Endometrial microvascular endothelial cells (primary cell): ENCODE data around the gene RADIL. TPM values are rescaled to one million over a fixed set of nuclear protein-coding genes. Genes with fewer than 3 reads are reported as not detected.
"Not testable (repeated sequence)": the region's sequence is repeated elsewhere in the genome, so short reads cannot be mapped to it uniquely, and the experiment has no call there.

Experiments
- in situ Hi-C: cut with HindIII; loops from 2 replicates; pipeline ENCODE4 v1.10.0; 2017; ENCODE audit warnings: low sequenced_read_pairs, low pct_unique_long_range_greater_than_20kb; ENCODE audit errors: inconsistent ontology term
- total RNA-seq: library from RNA; depleted of rRNA; stranded (reverse); fragments of >200 nt; gene quantifications from one replicate; pipeline ENCODE4 v1.2.3, GENCODE V29; 2015; ENCODE audit errors: inconsistent ontology term

RADIL gene
- total RNA-seq, 1 donor from 2014 or later, result not detected

DNA sequence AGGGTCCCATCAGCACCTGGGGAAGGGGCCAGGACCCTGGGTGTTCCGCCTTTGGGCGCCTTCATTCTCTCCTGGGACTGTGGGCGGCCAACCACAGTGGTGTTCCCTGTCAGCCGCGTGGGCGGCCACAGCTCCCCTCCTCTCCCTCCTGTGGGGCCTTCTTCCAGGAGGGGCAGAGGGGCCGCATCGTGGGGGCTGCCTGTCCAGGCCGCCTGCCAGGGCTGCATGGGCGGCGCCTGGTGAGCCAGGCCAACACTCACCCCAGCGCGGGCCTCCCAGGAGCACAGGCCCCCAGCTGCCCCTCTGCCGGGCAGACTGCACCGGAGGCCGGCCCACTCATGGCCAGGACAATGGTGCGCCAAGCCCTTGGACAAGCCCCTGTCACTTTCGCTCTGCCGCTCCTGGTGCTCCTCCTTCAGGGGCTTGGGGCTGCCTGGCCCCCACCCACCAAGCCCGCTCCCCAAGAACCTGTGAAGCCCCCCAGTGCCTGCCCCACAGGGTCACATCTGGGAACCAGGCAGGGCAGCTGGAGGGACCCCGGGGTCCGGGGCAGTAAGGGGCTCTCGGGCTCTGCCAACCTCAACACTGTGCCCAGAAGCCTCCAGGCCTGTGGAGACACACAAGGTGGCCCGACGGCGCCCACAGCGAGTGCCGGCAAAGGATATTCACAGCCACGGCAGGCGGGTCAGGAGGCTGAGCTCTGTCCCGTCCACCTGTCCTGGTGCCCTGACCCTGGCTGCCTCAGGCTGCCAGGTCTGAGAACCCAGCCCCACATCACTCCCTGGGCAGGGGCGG lies 65.3 kb downstream of the RADIL start:
- in situ Hi-C loops, result no loop called here

DNA sequence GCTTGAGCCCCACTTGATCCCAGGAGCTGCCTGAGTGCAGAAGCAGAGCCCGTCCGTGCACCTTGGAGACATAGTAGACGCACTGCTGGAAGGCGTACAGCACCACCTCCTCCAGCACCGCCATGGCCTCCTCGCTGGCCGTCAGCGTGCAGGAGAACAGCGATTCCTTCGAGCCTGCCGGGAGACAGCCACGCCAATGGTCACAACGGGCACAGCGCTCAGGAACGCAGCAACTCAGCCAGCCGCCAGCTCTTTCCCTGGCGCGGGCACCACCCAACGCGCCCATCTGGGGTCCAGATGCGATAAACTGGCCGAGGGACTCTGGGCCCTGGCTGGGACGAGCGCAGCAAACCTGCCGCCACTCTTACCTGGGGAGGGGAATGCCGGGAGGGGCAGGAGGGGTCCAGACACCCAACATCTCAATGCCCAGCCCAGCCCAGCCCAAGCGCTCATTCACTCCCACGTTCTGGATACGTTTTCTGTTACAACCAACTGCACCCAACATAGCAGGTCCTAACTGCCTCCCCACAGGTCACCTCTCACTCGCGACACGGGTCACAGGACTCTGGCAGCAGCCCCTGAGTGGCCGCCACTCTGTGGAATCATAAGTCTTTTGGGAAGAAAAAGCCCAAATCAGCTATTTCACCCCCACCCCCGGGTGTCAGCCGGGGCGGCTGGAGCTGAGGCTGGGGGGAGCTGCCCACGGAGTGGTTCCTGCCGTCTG lies 66.2 kb downstream of the RADIL start:
- in situ Hi-C loops, result no loop called here

GRCh38 chr7:4816419-4817080 lies 67.0 kb downstream of the RADIL start:
- in situ Hi-C loops, result no loop called here

DNA sequence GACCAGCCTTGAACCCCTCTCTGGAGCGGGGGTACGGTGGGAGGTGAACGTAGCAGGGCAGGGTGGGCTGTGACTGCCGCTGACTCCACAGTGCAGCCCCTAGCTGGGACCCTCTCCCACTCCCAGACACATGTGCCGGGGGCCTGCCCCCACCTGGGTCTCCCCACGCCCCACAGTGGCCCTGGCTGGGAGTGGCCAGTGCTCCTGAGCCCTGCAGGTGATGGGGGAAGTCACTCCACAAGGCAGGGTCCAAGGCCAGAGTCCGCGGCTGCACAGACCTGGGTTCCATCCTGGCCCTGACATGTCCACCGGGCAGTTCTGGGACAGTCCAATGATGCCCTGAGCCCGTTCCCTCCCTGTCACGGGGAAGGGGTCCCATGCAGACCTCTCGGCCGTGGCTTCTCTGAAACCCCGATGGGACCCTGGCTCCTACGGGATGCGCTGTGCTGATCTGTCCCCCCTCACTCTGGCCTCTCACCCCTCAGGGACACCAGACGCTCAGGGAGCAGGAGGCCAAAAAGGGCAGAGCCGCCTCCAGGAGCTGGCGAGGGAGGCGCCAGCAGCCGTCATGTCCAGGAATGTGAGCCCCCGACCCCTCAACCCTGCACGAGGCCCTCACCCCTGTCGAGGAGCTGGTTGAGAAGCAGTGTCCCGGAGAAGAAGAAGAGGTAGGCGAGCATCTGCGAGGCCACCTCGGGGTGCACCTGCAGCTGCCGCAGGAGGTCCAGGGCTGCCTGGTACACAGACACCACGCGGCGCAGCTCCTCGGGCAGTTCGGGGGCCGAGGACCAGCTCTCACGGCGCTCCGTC lies 67.7 kb downstream of the RADIL start:
- in situ Hi-C loops, result no loop called here

DNA sequence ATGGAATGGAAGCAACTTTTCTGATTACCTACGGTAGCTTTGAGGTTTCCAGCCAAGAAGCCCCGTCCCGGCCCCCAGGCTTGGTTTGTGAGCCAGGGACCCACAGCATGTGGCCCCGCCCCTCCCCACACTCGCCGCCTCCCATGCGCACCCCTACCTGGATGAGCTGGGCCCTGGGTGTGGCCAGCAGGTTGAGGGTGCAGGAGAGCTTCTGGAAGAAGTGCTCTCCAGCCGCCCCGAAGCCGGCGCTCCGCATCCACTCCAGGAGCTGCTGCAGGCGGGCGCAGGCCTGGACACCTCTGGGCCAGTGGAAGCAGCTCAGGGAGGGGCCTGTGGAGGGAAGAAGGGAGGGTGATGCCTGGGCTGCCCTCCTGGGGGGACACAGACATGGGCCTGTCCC lies 68.4 kb downstream of the RADIL start:
- in situ Hi-C loops, result no loop called here

GRCh38 chr7:4814433-4814832 lies 69.1 kb downstream of the RADIL start:
- in situ Hi-C loops, result no loop called here

DNA sequence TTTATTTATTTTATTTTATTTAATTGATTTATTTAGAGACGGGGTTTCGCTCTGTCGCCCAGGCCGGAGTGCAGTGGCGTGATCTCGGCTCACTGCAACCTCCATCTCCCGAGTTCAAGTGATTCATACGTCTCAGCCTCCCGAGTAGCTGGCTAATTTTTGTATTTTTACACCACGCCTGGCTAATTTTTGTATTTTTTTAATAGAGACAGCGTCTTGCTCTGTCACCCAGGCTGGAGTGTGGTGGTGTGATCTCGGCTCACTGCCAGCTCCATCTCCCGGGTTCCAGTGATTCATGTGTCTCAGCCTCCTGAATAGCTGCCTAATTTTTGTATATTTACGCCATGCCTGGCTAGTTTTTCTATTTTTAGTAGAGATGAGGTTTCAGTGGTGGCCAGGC lies 73.8 kb downstream of the RADIL start:
- in situ Hi-C loops, result no loop called here

GRCh38 chr7:4809091-4809591 lies 74.4 kb downstream of the RADIL start:
- in situ Hi-C loops, result no loop called here

DNA sequence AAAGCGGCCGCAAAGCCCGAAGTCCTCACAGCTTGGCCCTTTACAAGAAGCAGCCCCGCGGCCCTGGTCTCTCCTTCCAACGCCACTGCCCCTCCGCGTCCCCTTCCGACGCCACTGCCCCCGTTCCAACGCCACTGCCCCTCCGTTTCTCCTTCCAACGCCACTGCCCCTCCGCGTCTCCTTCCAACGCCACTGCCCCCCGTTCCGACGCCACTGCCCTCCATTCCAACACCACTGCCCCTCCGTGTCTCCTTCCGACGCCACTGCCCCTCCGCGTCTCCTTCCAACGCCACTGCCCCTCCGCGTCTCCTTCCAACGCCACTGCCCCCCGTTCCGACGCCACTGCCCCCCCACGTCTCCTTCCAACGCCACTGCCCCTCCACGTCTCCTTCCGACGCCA lies 75.0 kb downstream of the RADIL start:
- in situ Hi-C loops, result no loop called here

DNA sequence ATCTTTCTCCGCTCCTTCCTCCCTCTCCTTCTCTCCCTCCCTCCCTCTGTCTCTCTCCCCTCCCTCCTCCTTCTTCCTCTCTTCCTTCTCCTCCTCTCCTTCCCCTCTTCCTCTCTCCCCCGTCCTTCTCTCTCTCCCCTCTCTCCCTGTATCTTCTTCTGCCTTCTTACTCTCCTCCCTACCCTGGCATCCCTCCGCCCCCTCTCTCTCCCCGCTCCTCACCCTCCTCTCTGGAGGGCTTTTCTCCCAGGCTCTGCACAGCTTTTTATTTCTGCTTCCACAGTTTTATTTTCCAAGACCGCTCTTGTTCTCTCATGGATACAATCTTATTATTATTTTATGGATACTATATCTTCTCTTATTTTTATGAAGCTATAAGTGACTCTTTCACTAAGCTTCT lies 75.5 kb downstream of the RADIL start:
- in situ Hi-C loops, result no loop called here

- in situ Hi-C loops, result no loop called here
These were observed 75.9 kb downstream of the RADIL start for GRCh38 chr7:4807598-4808016.

DNA sequence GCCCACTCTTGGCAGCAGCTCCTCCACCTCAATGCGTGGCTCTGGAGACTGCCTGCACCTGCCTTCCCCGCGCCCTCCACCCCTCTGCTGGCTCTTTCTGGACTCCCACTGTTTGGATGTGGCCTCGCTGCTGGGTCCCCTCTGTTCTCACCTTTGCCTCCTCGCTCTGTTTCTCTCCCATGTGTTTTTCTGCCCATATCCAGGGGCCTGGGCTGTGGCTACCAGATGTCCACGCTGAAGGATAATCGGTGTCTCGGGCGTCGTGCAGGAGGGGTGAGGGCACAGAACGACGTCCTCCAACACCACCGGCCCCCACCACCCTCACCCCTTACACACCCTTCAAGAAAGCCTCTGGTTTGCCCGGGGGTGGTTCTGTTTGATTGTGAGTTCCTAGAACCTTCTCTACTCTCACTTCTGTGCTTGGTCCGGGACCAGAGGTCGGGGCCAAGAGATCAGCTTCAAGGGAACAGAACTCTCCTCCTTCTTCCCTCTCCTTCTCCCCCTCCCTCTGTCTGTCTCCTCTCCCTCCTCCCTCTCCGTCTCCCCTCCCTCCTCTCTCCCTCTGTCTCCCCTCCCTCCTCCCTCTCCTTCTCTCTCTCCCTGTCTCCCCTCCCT lies 76.4 kb downstream of the RADIL start:
- in situ Hi-C loops, result no loop called here

DNA sequence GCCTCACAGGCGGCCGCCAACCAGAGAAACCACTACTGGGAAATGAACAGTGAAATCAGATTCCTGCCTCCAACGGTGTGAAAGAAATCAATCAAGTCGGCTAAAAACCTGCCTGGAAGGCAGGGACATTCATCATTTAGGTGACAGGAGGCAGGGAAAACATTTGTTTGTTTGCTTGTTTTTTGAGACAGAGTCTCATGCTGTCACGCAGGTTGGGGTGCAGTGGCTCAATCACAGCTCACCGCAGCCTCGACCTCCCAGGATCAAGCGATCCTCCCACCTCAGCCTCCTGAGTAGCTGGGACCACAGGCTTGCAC lies 77.6 kb downstream of the RADIL start:
- in situ Hi-C loops, result no loop called here

DNA sequence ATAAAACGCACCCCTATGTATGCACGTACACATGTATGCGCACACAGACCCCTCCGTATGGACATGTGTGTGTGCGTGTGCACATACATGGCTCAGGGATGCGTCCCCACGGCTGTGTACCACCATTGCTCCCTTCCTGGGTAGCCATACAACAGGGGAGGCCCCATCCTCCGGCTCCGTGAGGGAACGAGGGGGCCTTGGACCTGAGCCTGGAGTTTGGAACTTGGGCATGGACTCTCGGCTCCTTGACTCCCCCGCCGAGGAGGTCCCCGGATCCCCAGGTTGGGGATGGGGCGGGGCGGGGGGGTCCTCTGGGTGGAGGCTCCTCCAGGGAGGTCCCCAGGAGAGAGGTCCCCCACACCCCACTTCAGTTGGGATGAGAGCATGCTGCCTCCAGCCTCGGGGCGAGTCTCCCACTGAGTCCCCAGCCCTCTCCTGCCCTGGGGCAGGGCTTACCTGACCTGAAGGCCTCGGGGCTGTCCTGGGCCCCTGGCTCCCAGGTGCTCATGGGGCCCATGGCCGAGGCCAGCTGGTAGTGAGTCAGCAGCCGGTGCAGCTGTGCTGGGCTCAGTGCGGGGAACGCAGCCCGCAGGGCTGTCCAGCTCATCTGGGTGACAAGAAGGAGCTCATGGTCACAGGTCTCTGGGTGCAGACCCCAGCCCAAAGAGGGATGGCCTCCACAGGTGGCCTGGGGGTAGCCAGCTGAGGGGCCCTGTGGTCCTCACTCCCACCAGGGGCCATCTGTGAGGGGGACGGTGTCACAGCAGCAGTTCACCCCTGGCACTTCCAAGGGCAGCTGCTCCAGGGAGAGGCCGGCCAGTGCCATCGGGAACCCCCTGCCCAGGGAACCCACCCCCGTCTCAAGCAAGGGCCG lies 78.2 kb downstream of the RADIL start:
- in situ Hi-C loops, result no loop called here

DNA sequence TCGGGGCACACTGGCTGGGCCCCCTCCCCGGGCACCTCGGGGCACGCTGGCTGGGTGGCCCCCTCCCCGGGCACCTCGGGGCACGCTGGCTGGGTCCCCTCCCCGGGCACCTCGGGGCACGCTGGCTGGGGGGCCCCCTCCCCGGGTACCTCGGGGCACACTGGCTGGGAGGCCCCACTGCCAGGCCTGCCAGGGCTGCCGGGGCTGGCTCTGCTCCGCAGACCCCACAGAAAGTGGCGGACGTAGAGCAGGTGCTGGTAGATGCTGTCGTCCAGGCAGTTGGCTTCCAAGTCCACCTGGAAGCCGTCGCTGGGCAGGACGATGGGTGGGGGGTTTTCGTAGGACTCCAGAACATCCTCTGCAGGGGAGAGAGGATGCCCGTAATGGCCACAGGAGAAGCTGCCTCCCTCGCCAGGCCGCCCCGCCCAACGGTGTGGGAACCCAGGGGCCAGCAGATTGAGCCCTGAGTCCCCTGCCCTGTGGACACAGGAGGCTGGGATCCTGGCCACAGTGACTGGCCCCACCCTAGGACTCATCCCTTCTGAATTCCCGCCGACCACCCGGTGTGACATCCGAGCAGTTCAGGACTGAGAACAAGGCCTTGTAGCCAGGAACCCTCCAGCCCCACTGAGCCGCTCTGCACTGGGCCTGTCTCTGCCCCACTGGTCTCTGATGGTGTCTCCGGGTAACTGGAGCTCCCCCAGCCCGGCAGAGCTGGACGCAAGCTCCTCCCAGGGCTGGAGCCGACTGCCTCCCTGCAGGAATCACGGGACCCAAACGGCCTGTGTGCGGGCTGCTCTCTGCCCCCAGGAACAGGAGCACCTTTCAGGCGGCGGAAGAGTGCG lies 79.9 kb downstream of the RADIL start:
- in situ Hi-C loops, result no loop called here

DNA sequence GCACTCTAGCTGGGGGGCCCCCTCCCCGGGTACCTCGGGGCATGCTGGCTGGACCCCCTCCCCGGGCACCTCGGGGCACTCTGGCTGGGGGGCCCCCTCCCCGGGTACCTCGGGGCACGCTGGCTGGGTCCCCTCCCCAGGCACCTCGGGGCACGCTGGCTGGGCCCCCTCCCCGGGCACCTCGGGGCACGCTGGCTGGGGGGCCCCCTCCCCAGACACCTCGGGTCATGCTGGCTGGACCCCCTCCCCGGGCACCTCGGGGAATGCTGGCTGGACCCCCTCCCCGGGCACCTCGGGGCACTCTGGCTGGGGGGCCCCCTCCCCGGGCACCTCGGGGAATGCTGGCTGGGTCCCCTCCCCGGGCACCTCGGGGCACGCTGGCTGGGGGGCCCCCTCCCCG lies 80.9 kb downstream of the RADIL start:
- in situ Hi-C loops, result not testable (repeated sequence)

DNA sequence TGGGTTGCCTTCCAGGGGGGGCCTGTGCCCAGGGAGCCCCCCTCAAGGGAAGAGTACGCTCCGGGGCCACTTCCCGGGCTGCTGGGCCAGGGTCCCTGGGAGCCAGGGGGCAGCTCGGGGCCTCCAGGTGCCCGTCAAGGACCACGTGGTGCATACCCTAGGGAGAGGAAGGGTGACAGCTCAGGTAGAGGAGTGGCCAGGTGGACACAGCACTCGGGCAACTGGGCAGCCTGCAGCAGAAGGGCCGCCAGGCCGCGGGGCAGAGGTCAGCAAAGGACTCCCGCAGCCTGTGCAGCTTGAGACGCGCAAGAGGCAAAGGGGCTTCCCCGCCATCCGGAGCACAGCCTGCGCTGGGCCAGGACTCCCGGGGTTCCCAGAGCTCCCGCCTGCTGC lies 81.7 kb downstream of the RADIL start:
- in situ Hi-C loops, result no loop called here
